C1 segment of cervical spinal cord (tissue), 14 donors: ENCODE measurements around the gene SMAD2.
"Not testable (repeated sequence)": the region's sequence is repeated elsewhere in the genome, so short reads cannot be mapped to it uniquely, and the experiment has no call there.

ENCODE experiments used
- DNase-seq, 14 donors: peaks; one replicate each; lab custom pipeline; 2025; lab: John Stamatoyannopoulos, UW

SMAD2 gene

DNA sequence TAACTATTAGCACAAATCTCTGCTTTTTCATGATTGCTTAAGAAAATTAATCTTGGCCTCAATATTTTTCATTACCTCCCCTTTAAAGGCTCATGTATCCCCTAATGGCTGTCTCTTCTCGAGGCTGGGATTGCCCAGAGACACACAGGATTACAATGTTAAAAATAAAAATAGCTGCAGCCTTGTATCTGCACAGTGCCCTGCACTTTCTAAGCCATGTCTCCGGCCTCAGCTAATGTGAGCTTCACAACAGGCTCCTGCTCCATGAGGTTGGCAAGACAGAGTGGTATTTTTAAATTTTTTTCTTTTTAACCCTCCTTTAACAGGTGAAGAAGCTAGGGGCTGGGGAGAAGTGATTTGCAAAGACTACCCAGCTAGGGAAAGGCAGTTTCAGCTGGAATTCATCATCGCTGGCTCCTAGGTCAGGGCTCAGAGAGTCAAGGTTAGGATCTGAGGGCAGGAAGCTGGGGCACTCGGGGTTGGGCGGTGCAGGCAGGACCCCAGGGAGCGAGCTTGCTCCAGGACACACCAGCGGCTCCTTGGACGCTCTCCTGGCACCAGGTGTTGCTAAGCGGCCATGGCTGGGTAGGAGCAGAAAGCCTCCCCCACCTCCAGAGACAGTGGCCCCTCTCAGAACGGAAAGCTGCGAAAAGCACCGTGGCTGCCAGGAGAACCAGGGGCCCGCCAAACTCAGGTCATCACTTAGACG lies 135.6 kb downstream of the SMAD2 start:
- DNase-seq: no peak

DNA sequence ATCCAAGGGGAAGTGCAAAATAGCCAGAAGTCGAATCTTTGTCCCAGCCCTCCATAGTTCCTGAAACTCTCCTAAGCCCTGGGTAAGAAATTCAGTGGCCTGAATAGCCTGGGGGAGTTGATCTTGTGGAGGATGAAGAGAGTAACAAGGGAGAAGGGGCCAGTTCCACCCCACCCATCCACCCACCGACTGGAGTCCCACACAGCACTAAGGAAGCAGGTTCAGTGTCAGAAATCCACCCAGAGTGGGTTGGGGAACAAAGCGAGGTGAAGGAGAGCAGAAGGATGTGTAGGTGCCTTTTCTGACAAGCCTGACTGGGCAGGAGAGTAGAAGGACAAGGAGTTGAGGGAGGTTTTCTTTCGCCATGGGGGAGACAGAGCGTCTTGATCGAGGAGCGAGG lies 136.8 kb downstream of the SMAD2 start:
- no peak for DNase-seq

- DNase-seq: no peak
These were observed 138.9 kb downstream of the SMAD2 start for GRCh38 chr18:47791461-47791985.

GRCh38 chr18:47790036-47790435 lies 140.4 kb downstream of the SMAD2 start:
- no peak for DNase-seq

- DNase-seq: no peak
These were observed 141.8 kb downstream of the SMAD2 start for GRCh38 chr18:47788621-47789020.

GRCh38 chr18:47781561-47781960 lies 148.9 kb downstream of the SMAD2 start:
- no peak for DNase-seq

GRCh38 chr18:47780011-47780725 lies 150.3 kb downstream of the SMAD2 start:
- no peak for DNase-seq

GRCh38 chr18:47779381-47779780 lies 151.1 kb downstream of the SMAD2 start:
- DNase-seq: no peak

- no peak for DNase-seq
These were observed 152.8 kb downstream of the SMAD2 start for GRCh38 chr18:47777626-47778025.

- peak in 2 of 14 donors; percentile 8 to 9 for DNase-seq
These were observed 154.5 kb downstream of the SMAD2 start for GRCh38 chr18:47775961-47776360.

- no peak for DNase-seq
These were observed 156.5 kb downstream of the SMAD2 start for GRCh38 chr18:47773931-47774330.

GRCh38 chr18:47772374-47773248 lies 157.8 kb downstream of the SMAD2 start:
- DNase-seq: peak in 2 of 14 donors; percentile 3 to 25

DNA sequence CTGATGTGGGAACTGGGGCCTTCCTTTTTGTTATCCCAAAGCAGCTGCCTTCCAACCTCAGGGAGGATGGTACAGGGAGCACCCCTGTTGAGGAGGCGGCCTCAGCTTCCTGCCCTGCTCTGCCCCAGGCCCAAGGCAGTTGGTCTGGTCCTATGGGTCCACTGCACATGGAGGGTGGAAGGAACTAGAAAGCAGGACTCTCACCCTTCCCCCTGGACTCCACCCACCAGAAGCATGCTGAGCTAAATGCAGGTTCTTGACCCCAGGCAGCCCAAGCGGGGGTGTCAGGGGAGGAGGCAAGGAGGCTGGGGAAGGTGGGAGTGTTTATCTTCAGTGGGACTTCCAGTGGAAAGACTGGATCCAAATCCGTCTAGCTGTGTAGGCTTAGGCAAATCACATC lies 158.5 kb downstream of the SMAD2 start:
- DNase-seq: no peak

DNA sequence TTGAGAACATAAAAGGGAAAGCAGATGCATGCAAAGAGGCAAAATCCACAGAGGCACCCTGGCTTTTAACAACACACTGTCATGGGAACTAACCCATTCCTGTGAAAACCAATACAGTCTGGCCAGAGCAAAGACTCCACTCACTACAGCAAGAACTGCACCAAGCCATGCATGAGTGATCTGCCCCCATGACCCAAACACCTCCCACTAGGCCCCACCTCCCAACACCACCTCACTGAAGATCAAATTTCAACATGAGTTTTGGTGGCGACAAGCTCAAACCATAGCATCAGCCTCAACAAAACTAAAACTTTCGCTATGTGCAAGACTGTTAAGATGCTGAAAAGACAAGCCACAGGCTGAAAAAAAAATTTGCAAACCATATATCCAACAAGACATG lies 162.8 kb downstream of the SMAD2 start:
- no peak for DNase-seq

GRCh38 chr18:47767198-47767597 lies 163.3 kb downstream of the SMAD2 start:
- not testable (repeated sequence) for DNase-seq
